LNCAP (cell line): ENCODE results near the gene ARHGAP32.

Experiments used
- TF ChIP-seq, protein P1 (sequence below): fragments of 450-650 bp; IDR thresholded peaks from 2 replicates; pipeline ENCODE4 v1.5.1; 2017; ENCODE audit warnings: mild to moderate bottlenecking

ARHGAP32 gene

DNA sequence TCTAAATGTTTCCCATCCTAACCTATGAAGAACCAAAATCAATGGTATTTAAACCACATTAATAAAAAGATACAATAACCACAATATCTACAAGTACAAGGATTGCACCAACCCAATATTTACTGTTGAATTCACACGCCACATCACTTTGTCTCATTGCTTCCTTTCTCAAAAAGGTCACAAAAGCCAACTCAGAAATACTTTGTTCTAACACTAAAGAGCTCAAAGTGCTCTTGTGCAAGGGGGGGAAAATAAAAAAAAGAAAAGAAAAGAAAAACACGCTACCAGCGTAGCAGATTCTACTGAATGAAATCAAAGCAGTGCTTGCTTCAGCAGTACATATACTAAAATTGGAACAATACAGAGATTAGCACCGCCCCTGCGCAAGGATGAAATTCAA is 10.5 kb upstream of the ARHGAP32 start:
- TF ChIP-seq, protein P1, sequence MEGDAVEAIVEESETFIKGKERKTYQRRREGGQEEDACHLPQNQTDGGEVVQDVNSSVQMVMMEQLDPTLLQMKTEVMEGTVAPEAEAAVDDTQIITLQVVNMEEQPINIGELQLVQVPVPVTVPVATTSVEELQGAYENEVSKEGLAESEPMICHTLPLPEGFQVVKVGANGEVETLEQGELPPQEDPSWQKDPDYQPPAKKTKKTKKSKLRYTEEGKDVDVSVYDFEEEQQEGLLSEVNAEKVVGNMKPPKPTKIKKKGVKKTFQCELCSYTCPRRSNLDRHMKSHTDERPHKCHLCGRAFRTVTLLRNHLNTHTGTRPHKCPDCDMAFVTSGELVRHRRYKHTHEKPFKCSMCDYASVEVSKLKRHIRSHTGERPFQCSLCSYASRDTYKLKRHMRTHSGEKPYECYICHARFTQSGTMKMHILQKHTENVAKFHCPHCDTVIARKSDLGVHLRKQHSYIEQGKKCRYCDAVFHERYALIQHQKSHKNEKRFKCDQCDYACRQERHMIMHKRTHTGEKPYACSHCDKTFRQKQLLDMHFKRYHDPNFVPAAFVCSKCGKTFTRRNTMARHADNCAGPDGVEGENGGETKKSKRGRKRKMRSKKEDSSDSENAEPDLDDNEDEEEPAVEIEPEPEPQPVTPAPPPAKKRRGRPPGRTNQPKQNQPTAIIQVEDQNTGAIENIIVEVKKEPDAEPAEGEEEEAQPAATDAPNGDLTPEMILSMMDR: no peak

DNA sequence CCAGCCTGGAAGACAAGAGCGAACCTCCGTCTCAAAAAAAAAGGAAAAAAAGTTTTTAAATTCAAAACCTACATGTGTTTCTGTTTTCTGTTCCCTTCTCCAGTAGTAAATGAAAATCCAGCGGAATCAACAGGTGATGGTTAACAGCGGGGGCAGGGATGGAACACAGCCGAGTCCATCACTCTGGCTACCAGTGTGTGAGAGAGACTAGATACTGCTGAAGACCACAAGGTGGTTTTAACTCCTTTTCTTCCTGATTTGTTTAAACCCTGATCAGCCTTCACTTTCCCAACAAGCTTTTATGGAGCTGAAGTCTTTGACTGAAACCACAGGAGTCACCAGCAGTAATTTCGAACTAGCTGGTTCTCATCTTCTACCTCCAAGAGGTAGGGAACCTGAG is 3.6 kb upstream of the ARHGAP32 start:
- TF ChIP-seq, protein P1: no peak

DNA sequence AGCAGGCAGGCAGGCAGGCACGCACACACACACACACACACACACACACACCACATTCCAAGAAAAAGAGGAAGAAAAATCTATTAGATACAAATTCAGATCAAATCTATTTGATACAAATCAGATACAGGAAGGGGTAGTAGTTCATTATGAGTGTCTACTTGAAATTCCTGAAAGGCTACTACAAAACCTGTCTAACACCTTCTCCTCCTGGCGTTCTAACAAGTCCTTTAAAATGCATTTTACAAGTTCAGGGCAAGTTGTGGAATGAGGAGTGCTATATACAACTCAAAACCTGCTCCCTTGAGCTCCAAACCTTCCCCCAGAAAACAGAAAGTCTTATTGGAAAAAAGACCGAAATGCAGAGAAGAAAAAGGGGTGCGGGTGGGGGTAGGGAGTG is 476 bp downstream of the ARHGAP32 start:
- TF ChIP-seq, protein P1: no peak

DNA sequence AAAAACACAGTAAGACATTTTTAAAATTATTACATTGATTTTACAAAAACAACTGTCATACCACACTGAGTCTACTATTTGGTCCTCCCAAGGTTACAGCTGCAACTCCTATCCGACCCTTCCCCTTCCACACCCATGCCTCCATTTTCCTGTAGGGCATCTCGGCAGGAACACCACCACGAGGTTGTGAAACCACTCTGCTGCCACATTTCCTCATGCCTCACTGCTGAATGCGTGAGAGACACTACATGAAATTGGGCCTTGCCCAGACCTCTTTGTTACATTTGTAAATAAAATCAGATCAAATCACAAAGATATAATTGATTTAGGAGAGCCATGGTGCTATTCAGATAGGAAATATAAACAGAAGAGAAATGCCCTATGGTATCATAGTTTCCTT is 2.0 kb downstream of the ARHGAP32 start:
- TF ChIP-seq, protein P1: no peak

DNA sequence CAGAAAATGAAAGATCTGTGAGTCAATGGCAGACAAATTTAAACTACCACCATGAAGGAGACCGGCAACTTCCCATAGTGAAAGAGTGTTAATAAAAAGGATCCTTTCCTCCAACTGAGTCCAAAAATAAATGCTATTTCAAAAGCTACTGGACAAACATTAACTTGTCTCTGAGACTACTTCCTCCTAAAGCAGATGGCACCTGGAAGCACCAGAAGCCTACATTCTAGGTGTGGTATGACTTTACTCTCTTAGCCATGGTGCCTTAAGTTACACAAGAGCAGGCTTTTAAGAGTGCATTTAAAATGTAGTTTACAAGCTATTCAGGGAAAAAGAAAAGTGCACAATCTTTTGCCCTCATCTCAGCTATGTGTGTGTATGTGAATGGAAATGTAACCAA is 2.5 kb downstream of the ARHGAP32 start:
- TF ChIP-seq, protein P1: no peak

DNA sequence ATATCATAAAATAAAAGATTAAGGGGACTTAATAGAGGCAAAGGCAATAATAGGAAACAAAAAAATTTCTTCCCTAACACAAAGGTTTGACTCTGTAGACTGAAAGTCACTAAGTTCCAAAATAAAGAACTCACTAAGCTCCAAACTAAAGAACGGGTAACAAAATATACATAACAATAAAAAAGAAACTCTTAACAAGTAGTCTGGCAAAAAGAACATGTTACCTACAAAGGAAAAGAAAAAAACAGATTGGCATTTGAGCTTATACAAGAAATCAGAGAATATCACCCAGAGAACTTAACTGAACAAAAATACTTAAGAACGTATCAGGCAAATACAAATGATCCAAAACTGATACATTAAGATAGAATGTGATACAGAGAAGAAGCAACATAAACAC is 7.5 kb downstream of the ARHGAP32 start:
- TF ChIP-seq, protein P1: no peak

DNA sequence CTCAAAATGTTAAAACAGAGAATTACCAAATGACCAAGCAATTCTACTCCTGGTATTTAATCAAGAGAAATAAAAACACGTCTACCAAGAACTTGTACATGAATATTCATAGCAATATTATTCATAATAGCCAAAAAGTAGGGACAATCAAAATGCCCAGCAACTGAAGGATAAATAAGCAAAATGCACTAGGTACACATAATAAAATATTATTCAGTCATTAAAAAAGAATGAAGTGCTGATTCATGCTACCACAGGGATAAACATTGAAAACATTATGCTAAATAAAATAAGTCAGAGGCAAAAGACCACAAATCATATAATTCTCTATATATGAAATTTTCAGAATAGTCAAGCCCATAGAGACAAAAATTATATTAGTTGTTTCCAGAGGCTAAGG is 24.8 kb downstream of the ARHGAP32 start:
- TF ChIP-seq, protein P1: no peak

DNA sequence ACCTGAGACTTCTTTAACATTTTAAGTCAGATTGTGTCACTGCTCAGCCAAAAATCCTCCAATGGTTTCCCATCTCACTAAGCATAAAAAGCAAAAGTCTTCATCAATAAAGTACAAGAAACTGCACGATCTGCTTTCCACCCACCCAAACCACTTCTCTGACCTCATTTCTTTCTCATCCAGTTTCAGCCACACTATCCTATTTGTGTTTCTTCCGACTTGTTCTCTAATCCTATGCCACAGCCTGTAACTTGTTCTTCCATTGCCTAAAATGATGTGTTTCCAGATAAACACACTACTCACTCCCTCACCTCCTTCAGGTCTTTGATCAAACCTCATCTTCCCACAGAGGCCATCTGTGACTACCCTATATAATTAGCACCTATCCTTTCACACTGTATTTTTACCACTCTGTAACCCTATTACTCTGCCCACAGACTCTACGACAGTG is 28.4 kb downstream of the ARHGAP32 start:
- TF ChIP-seq, protein P1: no peak
